Adrenal gland (tissue), 12 donors: Measurements from ENCODE around the gene GRIP1. TPM values are rescaled to one million over a fixed set of nuclear protein-coding genes. Genes with fewer than 3 reads are reported as not detected.

Experiments used
- DNase-seq, 7 donors: peaks; one replicate each; pipeline ENCODE4 v3.0.0-alpha.2; 2019 to 2020
- H3K27ac ChIP-seq, 5 donors: fragments of 200-600 bp; sonication (generic) in 4 of 5; 1 replicate in 3 of 5; 2 replicates in 2 of 5; pipeline versions ENCODE4 v1.5.1 to v1.8.0; 2016 to 2020; ENCODE audit warnings: mild to moderate bottlenecking in 1 of 5
- H3K27me3 ChIP-seq: fragments of 200-600 bp; 2 replicates; pipeline ENCODE4 v1.8.0; 2021
- H3K36me3 ChIP-seq, 2 donors: fragments of 200-600 bp; replicated peaks in 1 of 2; 1 replicate in 1 of 2; 2 replicates in 1 of 2; pipeline versions ENCODE4 v1.5.1 to v1.8.0; 2018 to 2022
- H3K4me1 ChIP-seq, 2 donors: fragments of 200-600 bp; replicated peaks in 1 of 2; 1 replicate in 1 of 2; 2 replicates in 1 of 2; pipeline versions ENCODE4 v1.5.1 to v1.8.0; 2018 to 2021
- H3K4me3 ChIP-seq, 4 donors: fragments of 200-600 bp; sonication (generic) in 3 of 4; one replicate each; pipeline ENCODE4 v1.5.1; 2016 to 2018
- H3K9me3 ChIP-seq, 3 donors: fragments of 200-600 bp; sonication (generic) in 1 of 3; replicated peaks in 1 of 3; 1 replicate in 2 of 3; 2 replicates in 1 of 3; pipeline versions ENCODE4 v1.5.1 to v1.8.0; 2016 to 2021
- POLR2A ChIP-seq, 2 donors: fragments of 450-650 bp; IDR thresholded peaks; one replicate each; pipeline ENCODE4 v1.6.1; 2017; ENCODE audit warnings: antibody characterized with exemption in 2 of 2, mild to moderate bottlenecking in 2 of 2, moderate library complexity in 1 of 2
- WGBS, 4 donors: extraction: QIAGEN DNeasy Blood & Tissue Kit in 2 of 4; methylation state at CpG; one replicate each; pipeline versions ENCODE4 v1.1.5 to v1.1.7; 2013 to 2017; 5-methylcytosine and 5-hydroxymethylcytosine counted together
- intact Hi-C, 2 donors: fragments of 100-400 bp; cut with DNase I; formaldehyde crosslinking; loops; one replicate each; pipeline versions ENCODE4 v1.14.1 to v1.15.0; 2022 to 2023
- polyA plus RNA-seq, 3 donors: library from polyadenylated mRNA; stranded (reverse); fragments of 200-250 nt in 2 of 3; fragments of 350-450 nt in 1 of 3; fragmentation: Illumina TruSeq in 1 of 3; extraction: RNeasy Lipid Tissue Mini Kit (QIAGEN cat#74804) in 1 of 3; gene quantifications; one replicate each; pipeline ENCODE4 v1.2.3, GENCODE V29; 2013 to 2014
- total RNA-seq, 9 donors: library from RNA; depleted of rRNA in 4 of 9; stranded (reverse); fragments of >200 nt in 4 of 9; fragments of 120-200 nt in 1 of 9; fragmentation: NEBNext Ultra II Directional in 1 of 9; extraction: Animal tissue kit (Norgen Biotek cat#: 25700) in 1 of 9; gene quantifications; one replicate each; pipeline versions ENCODE4 v1.1.0 to v1.2.4, GENCODE V29; 2013 to 2023
- TF ChIP-seq, protein P1 (sequence below), 6 experiments: fragments of 450-650 bp in 4 of 6; fragments of 200-600 bp in 2 of 6; sonication (generic) in 1 of 6; IDR thresholded peaks; 1 replicate in 5 of 6; 2 replicates in 1 of 6; pipeline versions ENCODE4 v1.5.1 to v1.8.0; 2016 to 2021; ENCODE audit warnings: antibody characterized with exemption in 6 of 6, mild to moderate bottlenecking in 2 of 6, moderate library complexity in 1 of 6
- donor health status: healthy with polysubstance abuse.
- donor health status: Bipolar disorder and iron deficiency.
- donor health status: DM: yes; HTN: yes; CAD: no.
- donor health status: DM: no; HTN: no; CAD: no.
- donor health status: DM: no; HTN: no; CAD: no.
- donor health status: DM: yes; HTN: yes; CAD: no.

Gene GRIP1
- total and polyA plus RNA-seq, 12 donors, result 0.54 to 10.8 (median 2.4) TPM

- WGBS, 4 donors, result 7 to 16% (median 13%) methylated on average over 1 of the region's 1 CpG
- DNase-seq, result no peak
- Histone ChIP-seq H3K27me3 (no peaks in the 10 kb centered on the region), H3K36me3 (no peaks in the 10 kb centered on the region), H3K27ac (no peak overlapping the region), H3K9me3 (no peaks in the 10 kb centered on the region), H3K4me1 (peaks cover 0 to under 1% of the 10 kb centered on the region in 2 donors), H3K4me3 (no peak overlapping the region)
- TF ChIP-seq POLR2A (IDR thresholded peaks at IDR 0.05), result no peak
- TF ChIP-seq, protein P1, sequence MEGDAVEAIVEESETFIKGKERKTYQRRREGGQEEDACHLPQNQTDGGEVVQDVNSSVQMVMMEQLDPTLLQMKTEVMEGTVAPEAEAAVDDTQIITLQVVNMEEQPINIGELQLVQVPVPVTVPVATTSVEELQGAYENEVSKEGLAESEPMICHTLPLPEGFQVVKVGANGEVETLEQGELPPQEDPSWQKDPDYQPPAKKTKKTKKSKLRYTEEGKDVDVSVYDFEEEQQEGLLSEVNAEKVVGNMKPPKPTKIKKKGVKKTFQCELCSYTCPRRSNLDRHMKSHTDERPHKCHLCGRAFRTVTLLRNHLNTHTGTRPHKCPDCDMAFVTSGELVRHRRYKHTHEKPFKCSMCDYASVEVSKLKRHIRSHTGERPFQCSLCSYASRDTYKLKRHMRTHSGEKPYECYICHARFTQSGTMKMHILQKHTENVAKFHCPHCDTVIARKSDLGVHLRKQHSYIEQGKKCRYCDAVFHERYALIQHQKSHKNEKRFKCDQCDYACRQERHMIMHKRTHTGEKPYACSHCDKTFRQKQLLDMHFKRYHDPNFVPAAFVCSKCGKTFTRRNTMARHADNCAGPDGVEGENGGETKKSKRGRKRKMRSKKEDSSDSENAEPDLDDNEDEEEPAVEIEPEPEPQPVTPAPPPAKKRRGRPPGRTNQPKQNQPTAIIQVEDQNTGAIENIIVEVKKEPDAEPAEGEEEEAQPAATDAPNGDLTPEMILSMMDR (IDR thresholded peaks at IDR 0.05), result no peak
- intact Hi-C loops, result no loop called here
Measured at GRCh38 chr12:66662729-66663128, 16.1 kb downstream of the GRIP1 start.

- H3K4me1 ChIP-seq, result no peaks in the 10 kb centered on the region
- H3K9me3 ChIP-seq, result no peaks in the 10 kb centered on the region
- TF ChIP-seq POLR2A (IDR thresholded peaks at IDR 0.05), result no peak
- H3K27ac ChIP-seq, result no peak overlapping the region
- intact Hi-C loops, result no loop called here
- H3K36me3 ChIP-seq, result no peaks in the 10 kb centered on the region
- no peak overlapping the region for H3K4me3 ChIP-seq
- H3K27me3 ChIP-seq, result no peaks in the 10 kb centered on the region
- no peak for DNase-seq
Measured at GRCh38 chr12:66662179-66662578, 16.7 kb downstream of the GRIP1 start.

GRCh38 chr12:66661357-66661756 lies 17.5 kb downstream of the GRIP1 start:
- no peaks in the 10 kb centered on the region for H3K27me3 ChIP-seq
- no peak overlapping the region for H3K4me3 ChIP-seq
- H3K36me3 ChIP-seq, result no peaks in the 10 kb centered on the region
- H3K4me1 ChIP-seq, result no peaks in the 10 kb centered on the region
- no peak for TF ChIP-seq POLR2A (IDR thresholded peaks at IDR 0.05)
- TF ChIP-seq, protein P1 (IDR thresholded peaks at IDR 0.05), result no peak
- 59 to 65% (median 64%) methylated on average over 2 of the region's 2 CpGs for WGBS, 4 donors
- no peak for DNase-seq
- H3K9me3 ChIP-seq, result no peaks in the 10 kb centered on the region
- H3K27ac ChIP-seq, result no peak overlapping the region
- intact Hi-C loops, result no loop called here

GRCh38 chr12:66653796-66654195 lies 25.1 kb downstream of the GRIP1 start:
- no peaks in the 10 kb centered on the region for H3K27me3 ChIP-seq
- TF ChIP-seq, protein P1 (IDR thresholded peaks at IDR 0.05), result no peak
- TF ChIP-seq POLR2A (IDR thresholded peaks at IDR 0.05), result no peak
- WGBS, 4 donors, result 64 to 91% (median 69%) methylated on average over 1 of the region's 1 CpG
- H3K27ac ChIP-seq, result no peak overlapping the region
- H3K36me3 ChIP-seq, result no peaks in the 10 kb centered on the region
- intact Hi-C loops, result no loop called here
- no peak for DNase-seq
- H3K9me3 ChIP-seq, result no peaks in the 10 kb centered on the region
- no peak overlapping the region for H3K4me3 ChIP-seq
- no peaks in the 10 kb centered on the region for H3K4me1 ChIP-seq

GRCh38 chr12:66648033-66648735 lies 30.7 kb downstream of the GRIP1 start:
- WGBS, 4 donors, result 85 to 90% (median 88%) methylated on average over 10 of the region's 10 CpGs
- no peaks in the 10 kb centered on the region for H3K27me3 ChIP-seq
- H3K27ac ChIP-seq, result no peak overlapping the region
- no peak overlapping the region for H3K4me3 ChIP-seq
- intact Hi-C loops, result no loop called here
- no peak for DNase-seq
- no peaks in the 10 kb centered on the region for H3K4me1 ChIP-seq
- H3K36me3 ChIP-seq, result no peaks in the 10 kb centered on the region
- TF ChIP-seq, protein P1 (IDR thresholded peaks at IDR 0.05), result no peak
- no peaks in the 10 kb centered on the region for H3K9me3 ChIP-seq
